ENCODE data around the gene ALDH3B1.

ALDH3B1 gene

DNA sequence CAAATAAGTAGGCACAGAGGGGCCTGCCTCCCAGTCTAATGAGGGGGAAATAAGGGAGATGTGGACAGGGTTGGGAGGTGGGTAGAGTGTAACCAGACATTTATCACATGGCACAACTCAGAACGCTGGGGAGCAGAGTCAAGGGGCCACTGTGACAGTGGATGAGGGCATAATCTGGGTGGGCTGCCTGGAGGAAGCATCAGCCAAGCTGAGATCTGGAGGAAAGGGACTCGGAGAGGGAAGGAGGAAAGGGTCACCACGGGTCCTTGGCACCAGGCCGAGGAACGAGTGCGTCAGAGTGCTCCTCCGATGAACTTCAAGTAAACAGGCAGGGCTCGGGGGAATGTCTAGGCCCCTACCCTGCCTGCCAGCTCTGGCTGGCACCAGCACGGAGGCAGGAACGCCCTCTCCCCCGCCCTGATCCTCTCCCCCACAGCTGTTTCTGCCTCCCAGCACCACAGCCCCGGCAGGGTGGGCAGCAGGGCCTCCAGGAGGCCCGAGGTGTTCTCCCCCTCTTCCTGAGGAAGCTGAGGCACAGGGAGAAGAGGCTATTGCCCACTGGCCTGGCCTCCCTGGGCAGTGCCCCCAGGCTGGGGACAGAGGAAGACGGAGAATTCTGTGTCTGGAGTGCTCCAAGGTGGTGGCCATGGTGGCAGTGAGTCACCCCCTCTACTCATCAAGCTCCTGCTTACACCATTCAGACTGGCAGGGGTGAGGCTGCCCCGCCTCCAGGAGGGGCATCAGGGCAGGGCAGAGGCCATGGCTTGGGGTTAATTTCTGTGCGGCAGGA, 4.2 kb downstream of the ALDH3B1 start:
- DNase-seq = no peak

DNA sequence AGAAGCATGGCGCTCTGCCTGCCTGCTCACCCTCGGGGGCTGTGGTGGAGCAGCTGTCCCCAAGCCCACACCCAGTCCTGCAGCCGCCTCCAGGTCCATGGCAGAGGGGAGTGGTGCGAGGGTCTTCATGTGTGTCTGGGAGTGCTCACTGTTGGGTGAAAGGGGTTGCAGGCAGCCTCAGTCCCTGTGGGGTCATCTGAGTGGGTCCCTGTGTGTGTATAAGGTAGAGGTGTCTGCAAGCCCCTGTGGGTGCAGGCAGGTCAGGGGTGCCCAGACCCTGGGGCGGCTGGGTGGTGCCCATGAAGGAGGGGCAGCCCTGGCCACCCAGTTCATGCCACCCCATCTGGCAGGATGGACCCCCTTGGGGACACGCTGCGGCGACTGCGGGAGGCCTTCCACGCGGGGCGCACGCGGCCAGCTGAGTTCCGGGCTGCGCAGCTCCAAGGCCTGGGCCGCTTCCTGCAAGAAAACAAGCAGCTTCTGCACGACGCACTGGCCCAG, 4.9 kb downstream of the ALDH3B1 start:
- DNase-seq = no peak

DNA sequence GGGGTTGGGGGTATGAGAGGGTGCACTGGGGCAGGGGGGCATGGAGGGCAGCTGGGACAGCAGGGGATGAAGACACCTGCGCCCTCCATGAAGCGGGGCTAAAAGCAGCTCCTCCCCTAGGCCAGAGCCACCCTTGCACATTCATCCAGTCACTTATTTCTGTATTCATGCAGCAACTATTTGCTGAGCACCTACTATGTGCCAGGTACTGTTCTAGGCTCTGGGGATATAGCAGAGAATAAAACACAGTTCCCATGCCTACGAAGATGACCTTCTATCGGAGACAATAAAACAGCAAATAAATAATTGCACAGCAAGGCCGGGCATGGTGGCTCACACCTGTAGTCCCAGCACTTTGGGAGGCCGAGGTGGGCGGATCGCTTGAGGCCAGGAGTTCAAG, 5.3 kb downstream of the ALDH3B1 start:
- DNase-seq = no peak

DNA sequence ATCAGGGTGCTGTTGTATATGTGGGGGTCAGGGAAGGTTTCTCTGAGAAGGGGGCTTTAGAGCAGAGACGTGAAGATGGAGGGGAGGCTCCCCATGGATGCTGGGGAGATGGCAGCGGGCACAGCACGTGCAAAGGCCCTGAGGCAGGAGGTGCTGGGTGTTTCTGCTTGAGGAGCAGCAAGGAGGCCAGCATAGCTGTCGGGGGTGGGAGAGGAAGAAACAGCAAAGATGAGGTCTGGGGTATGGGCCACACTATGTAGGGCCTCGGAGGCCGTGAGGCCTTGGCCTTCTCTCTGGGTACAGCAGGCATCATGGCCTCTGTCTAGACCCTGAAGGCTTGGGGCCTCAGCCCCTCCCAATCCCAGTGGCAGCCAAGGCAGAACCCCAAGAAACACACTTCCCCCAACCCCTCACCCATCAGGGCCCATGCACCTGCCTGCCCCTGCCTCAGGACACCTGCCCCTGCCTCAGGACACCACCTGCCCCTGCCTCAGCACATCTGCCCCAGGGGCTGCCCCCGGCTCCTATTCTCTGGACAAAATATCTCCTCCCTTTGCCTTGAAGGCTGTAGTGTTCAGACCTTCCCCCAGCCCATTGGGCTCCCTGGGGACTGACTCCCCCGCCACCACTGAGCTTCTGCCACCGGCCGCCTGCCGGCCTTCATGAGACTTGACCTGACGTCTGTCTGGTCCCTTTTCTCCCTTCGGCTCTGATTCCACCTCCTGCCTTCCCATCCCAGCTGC, 6.2 kb downstream of the ALDH3B1 start:
- DNase-seq = no peak

DNA sequence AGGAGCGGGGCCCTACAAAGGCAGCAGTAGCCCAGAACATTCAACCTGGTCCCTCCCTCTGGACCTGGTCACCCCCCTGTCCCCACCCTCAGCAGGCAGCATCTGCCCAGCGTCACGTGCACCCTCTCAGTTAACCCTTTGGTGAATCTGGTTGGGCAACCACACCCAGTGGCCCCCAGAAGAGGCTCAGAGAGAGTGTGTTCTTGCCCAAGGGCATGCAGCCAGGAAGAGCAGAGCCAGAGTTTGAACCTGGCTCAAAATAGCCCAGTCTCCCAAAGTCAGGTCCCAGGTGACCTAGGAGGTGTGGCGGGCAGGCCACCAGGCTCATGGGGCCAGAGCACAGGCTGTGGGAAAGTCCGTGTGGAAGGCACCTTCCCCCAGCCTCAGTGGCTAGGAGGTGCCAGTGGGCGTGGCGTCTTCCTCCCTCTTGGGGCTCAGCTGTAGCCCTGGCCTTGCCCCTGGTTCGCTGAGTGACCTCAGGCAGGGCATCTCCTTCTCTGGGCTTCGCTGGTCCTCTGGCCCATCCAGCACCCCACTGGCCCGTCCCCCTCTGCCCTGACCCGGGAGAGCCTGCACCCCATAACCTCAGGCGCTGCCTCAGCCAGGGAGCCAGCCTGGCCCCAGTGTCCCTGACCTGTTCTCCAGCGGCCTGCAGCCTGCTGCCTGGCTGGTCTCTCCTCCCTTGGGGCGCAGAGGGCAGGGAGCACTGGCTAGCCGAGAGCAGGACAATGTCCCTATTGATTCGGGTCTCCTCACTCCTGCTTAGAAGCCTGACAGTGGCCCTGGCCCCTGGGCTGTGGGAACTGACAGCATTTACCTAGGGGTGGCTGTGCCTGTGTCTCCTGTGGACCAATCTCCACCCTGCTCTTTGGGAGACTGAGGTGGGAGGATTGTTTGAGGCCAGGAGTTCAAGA, 7.0 kb downstream of the ALDH3B1 start:
- DNase-seq = no peak

DNA sequence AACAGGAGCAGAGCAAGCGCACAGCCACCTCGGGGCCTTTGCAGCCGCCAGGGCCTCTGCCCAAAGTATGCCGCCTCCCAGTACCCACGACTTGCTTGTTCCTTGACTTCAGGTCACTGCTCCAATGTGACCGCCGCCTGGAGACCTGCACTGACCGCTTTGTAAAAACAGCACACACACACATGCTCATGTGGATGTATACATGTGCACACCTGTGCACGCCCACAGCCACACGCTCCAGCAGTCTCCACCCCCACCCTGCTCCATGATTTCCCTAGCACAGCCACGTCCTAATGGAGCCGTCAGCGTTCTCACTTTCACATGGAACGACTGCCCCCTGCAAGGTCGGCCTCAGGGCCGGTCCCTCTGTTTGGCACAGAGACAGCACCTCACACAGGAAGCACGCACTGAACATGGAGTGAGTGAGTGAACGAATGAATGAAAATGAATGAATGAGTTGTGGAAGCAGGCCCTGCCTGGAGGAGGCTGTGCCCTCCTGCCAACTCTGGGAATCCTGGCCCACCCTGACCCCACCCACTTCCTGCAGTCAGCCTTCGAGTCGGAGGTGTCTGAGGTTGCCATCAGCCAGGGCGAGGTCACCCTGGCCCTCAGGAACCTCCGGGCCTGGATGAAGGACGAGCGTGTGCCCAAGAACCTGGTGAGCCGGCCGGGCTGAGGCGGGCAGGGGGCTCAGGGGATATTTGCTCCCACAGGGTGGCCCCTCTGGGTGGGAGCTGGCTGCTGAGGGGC, 8.0 kb downstream of the ALDH3B1 start:
- no peak for DNase-seq

DNA sequence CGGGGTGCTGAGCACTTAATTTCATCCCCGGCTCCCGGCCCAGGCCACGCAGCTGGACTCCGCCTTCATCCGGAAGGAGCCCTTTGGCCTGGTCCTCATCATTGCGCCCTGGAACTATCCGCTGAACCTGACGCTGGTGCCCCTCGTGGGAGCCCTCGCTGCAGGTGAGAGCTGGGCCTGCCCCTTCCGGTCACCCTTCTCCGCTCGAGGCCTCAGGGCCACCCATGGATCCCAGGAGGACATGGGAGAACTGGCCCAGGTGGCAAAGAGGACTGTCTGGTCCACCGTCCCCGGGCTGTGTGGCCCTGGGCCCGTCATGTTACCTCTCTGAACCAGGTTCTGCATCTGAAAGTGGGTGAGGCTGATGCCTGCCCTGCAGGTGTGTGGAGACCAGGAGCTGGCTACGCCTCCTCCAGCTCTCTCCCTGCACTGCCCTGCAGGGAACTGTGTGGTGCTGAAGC, 8.6 kb downstream of the ALDH3B1 start:
- no peak for DNase-seq

DNA sequence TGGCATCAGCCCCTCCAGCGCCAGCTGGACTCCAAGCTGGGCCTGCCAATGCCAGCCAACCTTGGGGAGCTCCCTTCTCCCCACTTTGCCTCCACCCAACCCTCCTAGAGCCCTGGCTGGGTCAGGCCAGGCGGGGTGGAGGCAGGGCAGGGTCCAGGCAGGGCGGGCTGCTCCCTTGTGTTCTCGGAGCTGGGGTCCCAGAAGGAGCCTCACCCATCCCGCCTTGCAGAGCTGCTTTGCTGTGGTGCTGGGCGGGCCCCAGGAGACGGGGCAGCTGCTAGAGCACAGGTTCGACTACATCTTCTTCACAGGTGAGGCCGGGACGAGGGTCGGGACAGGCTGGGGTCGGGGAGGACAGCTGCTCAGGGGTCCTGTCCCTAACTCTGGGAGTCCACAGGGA, 9.4 kb downstream of the ALDH3B1 start:
- DNase-seq = no peak

DNA sequence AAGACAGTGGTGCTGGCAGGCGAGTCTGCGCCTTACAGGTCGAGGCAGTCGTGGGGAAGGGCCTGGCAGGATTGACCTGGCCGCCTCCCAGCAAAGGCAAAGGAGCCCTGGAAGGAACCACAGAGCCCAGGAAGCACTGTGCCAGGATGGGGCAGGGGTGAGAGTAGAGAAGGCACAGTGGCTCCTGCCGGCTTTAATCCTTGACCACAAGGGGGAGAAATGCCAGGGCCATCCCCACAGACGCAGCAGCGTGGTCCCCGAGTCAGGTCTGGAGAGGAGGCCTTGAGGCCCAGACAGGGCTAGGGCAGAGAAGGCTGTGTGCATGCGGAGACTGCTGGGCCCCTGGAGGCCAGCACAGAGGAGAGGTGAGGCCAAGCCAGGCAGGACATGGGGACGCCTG, 10.4 kb downstream of the ALDH3B1 start:
- DNase-seq = no peak

DNA sequence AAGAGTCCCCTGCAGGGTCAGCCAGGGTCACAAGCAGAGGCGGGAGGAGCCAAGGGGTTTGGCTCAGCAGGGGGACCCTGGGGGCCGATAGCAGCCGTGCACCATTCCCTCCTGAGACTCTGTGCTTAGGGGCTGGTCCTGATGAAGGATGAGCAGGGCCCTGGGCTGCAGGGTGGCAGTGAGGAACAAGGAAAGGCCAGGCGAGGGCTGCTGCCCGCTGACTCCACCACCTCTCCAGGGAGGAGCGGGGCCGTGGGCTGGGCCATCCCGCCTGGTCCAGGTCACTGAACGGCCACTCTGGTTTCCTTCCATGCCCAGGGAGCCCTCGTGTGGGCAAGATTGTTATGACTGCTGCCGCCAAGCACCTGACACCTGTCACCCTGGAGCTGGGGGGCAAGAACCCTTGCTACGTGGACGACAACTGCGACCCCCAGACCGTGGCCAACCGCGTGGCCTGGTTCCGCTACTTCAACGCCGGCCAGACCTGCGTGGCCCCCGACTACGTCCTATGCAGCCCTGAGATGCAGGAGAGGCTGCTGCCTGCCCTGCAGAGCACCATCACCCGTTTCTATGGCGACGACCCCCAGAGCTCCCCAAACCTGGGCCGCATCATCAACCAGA, 11.2 kb downstream of the ALDH3B1 start:
- DNase-seq = no peak

DNA sequence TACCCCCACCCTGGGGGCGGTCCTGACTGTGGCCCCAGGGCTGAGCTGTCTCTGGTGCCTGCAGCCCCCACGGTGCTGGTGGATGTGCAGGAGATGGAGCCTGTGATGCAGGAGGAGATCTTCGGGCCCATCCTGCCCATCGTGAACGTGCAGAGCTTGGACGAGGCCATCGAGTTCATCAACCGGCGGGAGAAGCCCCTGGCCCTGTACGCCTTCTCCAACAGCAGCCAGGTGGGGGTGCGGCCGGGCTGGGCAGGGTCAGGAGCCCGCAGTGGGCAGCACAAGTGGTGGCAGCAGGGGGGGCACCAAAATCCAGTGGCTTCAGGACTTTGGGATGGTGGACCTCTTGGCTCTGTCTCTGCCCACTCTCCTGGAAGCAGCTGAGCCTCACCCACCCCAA, 12.4 kb downstream of the ALDH3B1 start:
- DNase-seq = no peak

DNA sequence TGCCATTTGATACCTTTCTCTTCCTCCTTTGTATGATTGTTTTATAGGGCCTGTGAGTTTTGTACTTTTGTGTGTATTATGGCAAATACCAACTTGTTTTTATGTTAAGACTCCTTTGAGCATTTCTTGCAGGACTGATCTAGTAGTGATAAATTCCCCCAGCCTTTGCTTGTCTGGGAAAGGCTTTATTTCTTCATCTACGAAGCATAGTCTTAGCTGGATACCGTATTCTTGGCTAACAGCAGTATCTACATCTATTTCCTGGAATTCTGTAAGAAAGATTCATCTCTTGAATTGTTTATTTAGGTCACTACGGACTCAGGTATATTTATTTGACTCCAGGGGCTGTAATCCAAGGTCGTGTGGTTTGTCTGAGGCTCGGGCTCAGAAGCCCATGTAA, 14.4 kb downstream of the ALDH3B1 start:
- DNase-seq = no peak

DNA sequence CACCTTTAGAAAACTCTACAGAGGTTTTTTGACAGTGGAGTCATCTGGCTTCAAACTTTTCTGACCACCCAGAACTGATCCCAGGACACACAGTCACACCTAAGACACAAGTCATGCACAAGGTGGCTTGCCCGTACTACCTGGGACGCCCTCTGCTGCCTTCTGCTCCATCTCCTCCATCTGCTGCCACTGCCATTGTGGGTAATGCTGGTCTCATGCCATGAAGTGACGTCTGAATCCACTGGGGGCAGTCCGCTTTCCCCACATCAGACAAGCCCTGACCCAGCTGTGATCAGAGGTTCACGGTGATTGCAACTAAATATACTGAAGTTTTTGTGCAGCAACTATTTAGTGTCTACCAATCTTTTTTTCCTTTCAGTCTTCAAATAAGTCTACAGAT, 14.9 kb downstream of the ALDH3B1 start:
- DNase-seq = no peak

DNA sequence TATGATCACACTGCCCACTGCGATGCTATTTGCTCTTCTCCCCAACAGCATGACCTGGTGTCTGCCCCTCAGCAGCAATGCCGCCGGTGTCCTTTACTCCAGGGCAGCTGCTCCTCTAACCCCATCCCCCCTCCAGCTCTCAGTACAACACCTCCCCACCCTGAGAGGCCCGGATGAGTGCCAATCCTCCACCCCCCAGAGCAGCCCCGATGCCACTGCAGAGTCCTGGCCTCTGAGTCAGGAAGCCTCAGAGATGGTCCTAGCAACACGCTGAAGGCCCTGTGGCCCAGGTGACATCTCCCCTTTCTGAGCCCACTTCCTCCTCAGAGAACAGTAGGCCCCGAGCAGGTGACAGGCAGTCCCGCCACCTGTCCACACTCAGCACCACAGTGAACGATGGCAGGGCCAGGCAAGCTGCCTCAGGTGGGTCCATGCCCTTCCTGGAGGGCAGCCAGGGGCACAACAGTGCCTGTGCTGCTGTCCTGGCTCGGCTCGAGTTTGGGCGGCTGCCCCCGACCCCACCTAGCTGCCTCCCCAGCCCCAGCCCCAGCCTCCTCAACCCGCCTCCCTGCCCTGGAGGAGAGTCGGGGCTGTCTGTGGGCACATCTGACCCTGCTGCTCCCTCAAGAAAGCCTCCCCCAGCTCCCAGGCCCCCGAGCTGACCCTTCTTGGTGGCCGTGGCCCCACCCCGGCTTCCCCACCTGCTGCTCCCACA, 16.4 kb downstream of the ALDH3B1 start:
- no peak for DNase-seq

DNA sequence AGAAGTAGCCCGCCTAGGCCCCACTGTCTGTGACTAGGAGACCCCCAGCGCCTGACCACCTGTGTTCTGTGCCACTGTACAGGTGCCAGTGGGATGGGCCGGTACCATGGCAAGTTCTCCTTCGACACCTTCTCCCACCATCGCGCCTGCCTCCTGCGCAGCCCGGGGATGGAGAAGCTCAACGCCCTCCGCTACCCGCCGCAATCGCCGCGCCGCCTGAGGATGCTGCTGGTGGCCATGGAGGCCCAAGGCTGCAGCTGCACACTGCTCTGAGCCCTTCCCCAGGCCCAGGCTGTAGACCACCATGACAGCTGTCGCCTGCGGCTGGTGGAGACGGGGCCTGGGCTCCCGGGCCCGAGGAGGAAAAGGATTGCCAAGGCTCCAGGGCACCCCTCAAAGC, 17.5 kb downstream of the ALDH3B1 start:
- no peak for DNase-seq

DNA sequence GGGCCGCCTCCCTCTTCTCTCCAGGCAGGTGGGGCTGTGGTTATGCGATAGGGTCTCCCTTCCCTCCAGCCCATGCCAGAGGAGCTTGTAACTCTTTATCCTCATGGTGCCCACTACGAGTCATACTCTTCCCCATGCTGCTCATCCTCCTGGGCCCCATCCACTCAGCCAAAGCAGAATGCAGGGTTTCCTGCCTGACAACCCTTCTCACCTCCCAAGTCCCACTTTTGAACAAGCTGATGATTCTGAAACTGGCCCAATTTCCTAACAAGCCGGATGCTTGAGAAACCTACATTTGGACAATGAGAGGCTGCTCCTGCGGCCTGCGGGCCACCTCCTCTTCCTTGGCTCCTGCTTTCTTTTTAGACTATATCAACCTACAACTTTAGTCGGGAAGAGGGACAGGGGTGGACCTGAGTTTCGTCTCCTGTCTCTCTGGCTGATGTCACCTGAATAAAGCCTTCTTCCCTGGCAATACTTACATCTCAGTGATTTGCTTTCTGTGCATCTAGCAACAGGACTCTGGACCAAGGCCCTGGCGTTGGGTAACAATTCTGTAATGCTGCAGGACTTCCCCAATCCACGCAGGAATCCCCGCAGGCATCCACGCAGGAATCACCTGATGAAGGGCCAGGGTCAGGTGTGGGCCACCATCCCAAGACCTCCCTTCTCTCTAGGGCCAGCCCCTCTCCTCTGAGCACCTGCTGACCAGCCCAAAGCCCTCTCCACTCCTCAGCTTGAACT, 18.8 kb downstream of the ALDH3B1 start:
- no peak for DNase-seq

DNA sequence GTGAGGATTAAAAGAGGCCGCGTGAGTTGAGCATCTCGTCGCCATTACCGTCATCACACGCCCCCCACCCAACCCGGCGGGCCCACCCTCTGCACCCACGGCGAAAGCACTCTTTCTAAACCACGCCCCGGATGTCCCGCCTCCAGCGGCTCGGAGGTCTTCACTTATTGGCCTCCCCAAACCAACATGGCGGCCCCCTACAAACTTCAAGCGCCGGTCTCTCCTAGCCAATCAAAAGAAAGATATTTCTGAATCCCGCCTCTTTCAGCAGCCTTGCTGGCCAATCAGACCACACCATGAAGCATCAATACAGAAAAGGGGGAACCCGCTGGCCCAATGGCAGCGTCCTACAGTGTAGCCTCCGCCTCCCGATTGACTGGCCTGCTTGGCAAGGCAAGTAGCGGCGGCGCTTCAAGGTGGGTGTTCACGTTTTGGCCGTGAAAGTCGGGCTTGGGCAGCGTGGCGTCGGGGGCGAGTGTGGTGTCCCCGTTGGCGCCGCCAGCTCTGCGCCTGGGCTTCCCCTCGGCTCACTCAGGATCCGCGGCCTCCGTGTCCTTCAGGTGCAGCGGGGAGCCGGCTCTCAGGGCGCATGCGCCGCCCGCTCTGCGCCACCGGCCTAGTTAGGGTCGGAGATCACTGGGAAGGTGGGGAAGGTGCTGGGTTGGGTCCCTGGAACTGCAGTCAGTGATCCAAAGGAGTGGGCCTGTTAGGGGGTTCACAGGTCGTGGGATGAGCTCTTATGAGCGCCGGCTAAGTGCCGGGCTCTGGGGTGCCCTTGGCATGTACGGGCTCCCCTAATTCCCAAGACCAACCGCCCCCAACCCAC, 20.4 kb downstream of the ALDH3B1 start, which contains the start of gene NDUFS8:
Gene NDUFS8, plus strand, starts transcription at position 364 of the 826 bp plus-strand sequence. CDS start 1,471 bp downstream, outside the sequence.
- peak; percentile 98 for DNase-seq

DNA sequence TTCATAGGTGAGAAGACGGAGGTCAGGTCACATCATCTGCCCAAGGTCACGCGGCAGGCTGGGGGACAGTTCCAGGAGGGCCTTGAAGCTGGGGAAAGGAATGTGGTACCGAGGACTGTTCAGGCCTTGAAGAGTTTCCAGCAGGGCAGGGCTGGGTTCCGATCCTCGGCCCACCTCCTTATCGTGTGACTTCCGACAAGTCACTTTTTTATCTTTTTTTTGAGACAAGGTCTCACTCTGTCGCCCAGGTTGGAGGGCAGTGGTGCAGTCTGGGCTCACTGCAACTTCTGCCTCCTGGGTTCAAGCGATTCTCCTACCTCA, 21.0 kb downstream of the ALDH3B1 start:
- no peak for DNase-seq

DNA sequence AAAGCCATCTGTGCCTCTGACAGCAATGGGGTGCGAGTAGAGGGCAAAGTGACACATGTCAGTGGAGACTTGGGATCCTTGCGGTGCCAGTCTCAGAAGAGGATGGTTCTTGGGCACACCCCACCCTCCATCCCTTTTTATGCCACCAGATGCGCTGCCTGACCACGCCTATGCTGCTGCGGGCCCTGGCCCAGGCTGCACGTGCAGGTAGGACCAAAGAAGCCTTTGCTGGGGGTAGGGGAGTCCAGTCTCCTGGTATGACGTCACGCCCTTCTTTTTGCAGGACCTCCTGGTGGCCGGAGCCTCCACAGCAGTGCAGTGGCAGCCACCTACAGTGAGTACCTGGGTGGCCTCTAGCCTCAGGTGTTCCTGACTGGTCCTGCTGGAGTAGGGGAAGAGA, 21.9 kb downstream of the ALDH3B1 start:
- no peak for DNase-seq

Measured in stimulated activated naive CD4-positive, alpha-beta T cell treated with Interleukin-2 at 50 U/mL for 16 hours (primary cell).